A673 (cell line): Measurements from ENCODE around the gene TANC1.

Experiments
- CTCF ChIP-seq: fragments of 300-800, 200-600 bp; sonication (generic); conservative IDR thresholded peaks from 2 replicates; pipeline ENCODE4 v1.5.1; 2017; ENCODE audit warnings: low read depth, mild to moderate bottlenecking, antibody characterized with exemption, low read length, moderate library complexity, mixed read lengths
- EZH2 ChIP-seq: fragments of 200-600 bp; sonication (generic); IDR thresholded peaks from 2 replicates; pipeline ENCODE4 v1.6.1; 2017; ENCODE audit warnings: borderline replicate concordance, low read depth, mild to moderate bottlenecking, mixed read lengths, antibody characterized with exemption, low read length; ENCODE audit not compliant: poor library complexity, severe bottlenecking

- TF ChIP-seq CTCF = no peak
- TF ChIP-seq EZH2 = no peak
Observed at GRCh38 chr2:158969162-158969714, 798 bp downstream of the TANC1 start.
